Kidney glomerular epithelial cell (primary cell): ENCODE results near the gene DNAI2.
"Not testable (repeated sequence)": the region's sequence is repeated elsewhere in the genome, so short reads cannot be mapped to it uniquely, and the experiment has no call there.

Source experiments
- DNase-seq: peaks from one replicate; lab custom pipeline; 2025; lab: John Stamatoyannopoulos, UW

Gene DNAI2

DNA sequence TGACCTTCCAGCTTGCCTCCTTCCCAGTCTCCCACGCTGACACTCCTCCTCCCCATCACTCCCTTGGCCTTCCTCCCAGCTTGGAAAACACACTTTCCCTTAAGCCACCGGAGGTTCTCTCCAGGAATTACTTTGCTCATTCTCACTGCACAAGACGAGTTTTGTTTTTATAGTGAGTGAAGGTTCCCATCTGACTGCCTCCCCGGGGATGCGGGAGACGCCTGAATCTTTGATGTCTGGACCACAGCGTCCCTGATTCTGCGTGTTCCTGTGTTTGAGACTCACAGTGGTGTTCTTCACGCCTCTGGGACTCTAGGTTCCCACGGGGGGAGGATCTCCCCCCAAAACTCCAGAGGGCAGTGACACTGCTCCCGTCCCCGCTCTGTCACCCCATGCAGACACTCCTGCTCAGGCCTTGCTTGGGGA lies 2.0 kb downstream of the DNAI2 start:
- peak; percentile 63 for DNase-seq

DNA sequence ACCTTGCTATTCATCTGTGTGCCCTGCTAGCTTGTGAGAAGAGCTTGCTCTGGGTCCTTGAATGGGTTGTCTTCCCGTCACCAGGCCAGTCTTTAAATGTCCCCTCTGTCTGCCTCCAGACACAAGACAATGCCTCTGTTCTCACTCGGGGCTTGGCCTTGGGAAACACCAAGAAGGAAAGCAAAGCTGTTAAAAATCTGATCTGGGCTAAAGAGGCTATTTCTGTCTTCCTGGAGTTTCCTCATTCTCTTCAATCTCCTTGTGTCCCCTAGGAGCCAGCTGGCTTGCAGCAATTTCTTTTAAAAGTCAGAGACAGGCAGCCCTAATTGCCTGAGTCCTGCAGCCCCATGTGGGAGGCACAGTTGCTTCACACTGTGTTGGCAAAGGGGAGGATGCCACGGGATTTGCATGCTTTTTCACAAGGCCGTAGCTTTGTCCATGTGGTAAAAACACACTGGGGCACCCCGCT lies 2.5 kb downstream of the DNAI2 start:
- DNase-seq, result no peak

DNA sequence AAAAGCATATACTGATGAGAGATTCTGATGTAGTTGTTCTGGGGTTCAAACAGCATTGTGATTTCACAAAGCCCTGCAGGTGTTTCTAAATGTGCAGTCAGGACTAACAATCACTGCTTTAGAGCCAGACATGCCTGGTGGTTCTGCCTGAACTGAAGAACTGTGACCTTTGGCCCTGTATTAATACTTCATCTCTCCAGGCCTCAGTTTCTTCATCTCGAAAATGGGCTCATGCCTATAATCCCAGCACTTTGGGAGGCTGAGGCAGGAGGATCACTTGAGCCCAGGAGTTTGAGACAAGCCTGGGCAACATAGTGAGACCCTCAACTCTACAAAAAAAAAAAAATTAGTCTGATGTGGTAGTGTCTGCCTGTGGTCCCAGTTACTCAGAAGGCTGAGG lies 3.9 kb downstream of the DNAI2 start:
- DNase-seq, result no peak

DNA sequence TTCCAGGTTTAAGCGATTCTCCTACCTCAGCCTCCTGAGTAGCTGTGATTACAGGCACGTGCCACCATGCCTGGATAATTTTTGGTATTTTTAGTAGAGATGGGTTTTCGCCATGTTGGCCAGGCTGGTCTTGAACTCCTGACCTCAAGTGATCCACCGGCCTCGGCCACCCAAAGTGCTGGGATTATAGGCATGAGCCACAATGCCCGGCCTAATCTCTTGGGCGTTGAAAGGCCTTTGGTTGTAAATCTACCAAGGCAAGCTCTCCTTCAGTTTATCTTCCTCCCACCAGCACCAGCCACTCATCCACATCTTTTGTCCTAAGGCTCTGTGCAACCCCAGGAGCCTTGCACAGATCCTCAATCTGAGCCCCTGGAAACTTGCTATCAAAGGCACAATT lies 5.6 kb downstream of the DNAI2 start:
- DNase-seq, result not testable (repeated sequence)

DNA sequence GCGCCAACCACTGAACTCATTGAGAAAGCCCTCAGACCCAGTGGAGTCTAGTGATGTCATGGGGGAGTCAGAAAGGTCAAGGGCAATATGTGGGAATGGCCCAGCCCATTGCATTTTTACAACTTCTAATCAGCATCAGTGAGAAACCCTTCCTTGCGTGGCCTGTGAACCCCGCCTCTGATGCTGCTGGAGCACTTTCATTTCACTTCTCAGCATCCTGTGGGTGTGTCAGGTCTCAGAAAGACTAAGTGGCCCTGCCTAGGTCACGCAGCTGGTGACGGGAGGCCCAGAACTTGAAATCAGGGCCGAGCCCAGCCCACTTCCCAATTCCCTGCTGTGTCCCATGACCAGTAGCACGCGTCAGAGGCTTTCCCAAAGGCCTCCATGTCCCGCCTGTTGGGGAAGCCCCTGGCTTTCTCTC lies 6.1 kb downstream of the DNAI2 start:
- DNase-seq, result no peak

DNA sequence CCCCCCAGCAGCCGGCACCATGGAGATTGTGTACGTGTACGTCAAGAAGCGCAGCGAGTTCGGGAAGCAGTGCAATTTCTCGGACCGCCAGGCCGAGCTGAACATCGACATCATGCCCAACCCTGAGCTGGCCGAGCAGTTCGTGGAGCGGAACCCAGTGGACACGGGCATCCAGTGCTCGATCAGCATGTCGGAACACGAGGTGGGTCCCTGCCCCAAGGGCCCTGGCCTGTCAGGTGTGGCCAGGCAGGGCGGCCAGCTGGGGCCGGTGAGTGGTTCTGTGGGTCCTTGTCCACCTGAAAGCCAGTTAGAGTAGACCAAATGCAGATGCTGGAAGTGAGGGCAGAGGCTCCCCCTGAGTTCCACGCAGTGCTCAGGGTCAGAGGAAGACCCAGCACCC lies 7.8 kb downstream of the DNAI2 start:
- DNase-seq, result no peak

DNA sequence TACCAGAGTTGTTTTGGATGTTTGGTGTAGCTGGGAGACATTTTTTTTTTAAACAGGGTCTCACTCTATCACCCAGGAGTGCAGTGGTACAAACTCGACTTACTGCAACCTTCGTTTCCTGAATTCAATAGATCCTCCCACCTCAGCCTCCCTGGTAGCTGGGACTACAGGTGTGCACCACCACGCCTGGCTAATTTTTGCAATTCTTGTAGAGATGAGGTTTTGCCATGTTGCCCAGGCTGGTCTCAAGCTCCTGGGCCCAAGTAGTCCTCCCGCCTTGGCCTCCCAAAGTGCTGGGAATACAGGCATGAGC lies 8.2 kb downstream of the DNAI2 start:
- not testable (repeated sequence) for DNase-seq

DNA sequence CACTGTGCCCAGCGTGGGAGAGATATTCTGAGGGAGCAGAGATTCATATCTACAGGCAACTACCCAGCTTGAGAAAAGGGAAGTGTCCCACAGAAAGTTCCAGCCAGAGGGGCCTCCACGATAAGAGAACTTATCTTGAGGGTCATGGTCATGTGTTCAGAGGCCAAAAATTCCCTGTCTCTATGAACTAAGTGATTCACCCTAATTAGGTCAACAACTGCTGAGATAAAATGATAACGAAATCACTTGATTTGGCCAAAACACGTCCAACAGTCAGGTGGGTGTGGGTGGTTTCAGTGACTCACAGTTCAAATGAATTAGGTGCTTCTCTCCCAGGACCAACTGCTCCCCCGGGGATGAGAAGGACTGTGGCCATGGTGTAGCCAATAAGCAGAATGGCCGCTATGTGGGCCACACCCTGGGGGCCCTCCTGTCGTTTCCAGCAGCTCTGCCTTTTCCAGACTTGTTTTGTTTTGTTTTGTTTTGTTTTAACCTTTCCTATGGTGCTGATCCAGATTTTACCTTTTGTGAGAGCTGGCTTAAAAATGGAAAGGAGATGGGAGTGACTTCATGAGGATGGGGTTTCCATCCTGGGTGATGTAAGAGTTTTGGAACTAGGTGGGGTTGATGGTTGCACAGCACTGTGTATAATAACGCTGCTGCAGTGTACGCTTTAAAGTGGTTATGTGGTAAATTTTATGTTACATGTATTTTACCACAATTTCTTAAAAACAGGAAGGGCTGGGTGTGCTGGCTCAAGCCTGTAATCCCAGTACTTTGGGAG lies 8.7 kb downstream of the DNAI2 start:
- DNase-seq, result no peak

DNA sequence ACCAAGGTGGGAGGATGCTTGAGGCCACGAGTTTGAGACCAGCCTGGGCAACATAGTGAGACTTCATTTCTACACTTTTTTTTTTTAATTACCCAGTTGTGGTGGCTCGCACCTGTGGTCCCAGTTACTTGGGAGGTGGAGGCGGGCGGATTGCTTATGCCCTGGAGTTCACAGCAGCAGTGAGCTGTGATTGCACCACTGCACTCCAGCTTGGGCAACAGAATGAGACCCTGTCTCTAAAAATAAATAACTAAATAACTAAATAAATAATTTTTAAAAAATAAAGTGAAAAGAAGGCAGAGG lies 9.3 kb downstream of the DNAI2 start:
- no peak for DNase-seq

DNA sequence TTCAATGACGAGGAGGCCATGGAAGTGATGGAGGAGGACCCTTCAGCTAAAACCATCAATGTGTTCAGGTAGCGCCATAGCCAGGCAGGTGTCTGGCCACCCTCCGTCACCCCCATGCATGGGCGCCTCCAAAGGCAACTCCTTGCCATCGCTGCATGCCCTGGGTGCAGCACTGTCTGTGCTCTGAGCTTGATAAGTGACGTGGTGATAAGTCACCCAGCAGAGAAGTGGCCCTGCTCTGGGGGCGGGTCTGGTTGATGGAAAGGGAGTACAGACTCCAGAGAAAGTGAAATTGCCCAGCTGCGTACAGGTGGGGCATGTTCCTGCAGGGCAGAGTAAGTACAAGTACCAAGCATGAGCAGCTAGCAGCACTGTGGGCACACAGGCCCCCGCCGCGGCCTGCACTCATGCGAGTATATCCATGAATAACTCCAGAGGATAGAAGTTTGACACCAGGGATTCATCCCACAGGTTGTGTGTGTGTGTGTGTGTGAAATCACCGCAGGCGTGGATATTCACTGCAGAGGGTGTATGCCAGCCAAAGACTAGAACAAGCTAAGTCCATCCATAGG lies 13.1 kb downstream of the DNAI2 start:
- DNase-seq, result no peak

DNA sequence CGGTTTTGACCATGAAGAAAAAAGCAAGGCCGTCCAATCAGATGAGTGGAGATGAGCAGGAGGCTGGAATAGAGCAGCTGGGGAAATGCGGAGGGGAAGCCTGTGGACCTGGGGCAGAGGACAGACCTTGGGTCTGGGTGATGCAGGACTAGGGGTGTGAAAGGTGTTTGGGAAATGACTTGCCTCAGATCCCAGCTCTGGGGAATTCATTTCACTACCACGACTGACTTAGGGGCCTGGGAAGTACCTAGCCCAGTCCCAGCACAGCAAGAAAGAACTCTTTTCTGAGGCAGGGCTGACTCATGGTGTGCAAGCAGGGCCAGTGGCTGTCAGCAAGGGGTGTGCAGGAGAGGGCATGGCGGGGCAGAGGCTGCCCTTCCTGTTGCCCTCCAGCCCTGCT lies 14.8 kb downstream of the DNAI2 start:
- DNase-seq, result no peak

DNA sequence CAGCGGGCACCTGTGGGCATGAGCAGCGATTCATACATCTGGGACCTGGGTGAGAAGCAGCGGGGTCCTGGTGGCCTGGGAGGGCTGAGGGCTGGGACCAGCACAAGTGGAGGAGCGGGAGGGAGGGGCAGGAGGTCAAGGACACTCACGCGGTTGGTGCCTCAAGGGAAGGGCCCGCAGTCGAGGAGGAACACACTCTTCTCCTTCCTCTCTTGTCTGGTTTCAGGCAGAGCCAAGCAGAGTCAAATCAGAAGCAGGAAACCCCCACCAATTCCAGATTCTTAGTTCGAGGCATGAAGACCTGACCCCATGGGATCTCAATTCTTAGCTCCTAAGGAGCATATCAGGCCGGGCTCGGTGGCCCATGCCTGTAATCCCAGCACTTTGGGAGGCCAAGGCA lies 15.7 kb downstream of the DNAI2 start:
- no peak for DNase-seq

DNA sequence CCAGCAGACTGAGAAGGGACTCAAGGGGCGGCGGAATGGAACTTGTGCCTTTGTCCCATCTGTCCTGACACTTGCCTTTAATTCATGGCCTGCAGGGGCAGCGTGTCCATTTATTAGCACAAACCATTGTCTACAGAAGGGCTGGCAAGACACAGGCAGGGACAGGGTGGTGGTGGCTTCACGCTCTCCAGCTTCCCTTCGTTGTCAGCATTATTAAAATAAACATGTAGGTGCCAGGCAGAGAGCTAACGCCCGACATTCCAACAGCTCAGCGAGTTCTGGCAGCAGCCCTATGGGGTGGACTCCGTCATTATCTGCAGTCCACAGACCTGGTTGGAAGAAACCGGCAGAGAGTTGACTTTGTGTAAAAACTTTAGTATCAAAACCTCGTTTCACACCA lies 16.3 kb downstream of the DNAI2 start:
- no peak for DNase-seq

DNA sequence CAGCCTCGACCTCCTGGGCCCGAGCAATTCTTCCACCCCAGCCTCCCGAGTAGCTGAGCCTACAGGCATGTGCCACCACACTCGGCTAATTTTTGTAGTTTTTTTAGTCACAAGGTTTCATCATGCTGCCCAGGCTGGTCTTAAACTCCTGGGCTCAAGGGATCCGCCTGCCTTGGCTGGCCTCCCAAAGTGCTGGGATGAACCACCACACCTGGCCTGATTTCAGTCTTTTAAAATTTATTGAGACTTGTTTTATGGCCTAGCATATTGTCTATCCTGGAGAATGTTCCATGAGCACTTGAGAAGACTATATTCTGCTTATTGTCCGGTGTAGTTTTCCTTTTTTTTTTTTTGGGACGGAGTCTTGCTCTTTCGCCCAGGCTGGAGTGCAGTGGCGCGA lies 18.5 kb downstream of the DNAI2 start:
- no peak for DNase-seq

DNA sequence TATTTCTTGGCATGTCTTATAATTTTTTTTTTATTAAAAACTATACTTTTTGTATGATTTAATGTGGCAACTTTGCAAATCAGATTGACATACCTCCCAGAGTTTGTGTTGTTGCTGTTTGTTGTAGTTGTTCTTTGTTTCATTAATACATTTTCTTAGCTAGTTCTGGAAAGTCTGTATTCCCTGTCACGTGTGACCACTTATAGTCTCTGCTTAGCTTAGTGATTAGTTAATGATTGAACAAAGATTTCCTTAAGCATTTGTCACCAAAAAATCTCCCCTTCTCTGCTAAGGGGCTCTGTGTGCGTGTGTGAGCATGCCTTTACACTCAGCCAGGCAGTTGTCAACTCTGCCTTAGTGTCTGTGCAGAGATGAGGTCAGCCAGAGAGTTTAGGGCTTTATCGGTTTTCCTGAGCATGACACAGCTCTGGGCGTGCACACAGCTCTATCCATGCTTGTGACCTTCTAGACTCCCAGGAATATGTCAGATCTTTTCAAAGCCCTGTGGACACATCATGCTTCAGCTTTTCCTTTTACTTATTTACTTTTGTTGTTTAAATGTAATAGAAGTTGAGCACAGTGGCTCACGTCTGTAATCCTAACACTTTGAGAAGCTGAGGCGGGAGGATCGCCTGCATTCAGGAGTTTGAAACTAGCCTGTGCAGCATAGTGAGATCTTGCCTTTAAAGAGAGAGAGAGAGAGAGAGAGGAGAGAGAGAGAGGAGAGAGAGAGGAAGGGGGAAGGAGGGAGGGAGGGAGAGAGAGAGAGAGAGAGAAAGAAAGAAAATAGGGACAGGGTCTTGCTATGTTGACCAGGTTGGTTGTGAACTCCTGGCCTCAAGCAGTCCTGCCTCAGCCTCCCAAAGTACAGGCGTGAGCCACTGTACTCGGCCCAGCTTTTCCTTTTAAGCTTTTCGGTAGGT lies 21.9 kb downstream of the DNAI2 start:
- DNase-seq, result no peak

DNA sequence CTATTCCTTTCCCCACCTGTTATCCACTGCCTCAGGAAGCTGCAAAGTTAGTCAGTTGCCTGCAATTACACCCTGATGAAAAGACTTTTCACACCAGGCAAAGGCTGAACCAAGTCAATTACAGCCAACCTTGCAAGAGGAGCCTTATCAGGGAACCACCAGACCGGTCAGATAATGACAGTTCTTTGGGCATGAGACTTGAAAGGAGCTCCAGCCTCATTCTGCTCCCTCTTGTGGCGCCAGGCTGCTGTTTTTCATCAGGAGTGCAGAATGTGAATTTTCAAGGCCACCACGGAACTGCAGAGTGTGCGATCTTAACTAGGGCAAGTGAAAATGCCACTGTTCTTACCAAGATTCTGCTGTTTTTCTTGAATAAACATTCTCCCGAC lies 22.5 kb downstream of the DNAI2 start:
- DNase-seq, result peak; percentile 71

DNA sequence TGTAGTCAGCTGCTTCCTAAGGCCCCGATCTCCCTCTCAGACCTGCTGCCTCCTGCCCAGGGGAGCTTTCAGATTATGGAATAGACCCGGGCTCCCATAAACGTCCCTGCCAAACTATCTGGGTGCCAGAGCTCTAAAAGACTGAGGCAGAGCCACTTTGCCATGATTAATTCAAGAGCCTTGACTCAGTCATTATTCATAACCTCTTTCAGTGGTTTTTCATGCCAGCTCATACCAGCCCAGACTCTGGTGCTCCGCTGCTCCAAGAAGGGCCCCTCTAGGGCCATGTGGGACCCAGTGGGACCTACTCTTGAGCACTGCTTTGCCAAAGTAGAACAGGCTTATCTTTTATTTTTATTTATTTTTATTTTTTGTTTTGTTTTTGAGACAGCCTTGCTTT lies 23.9 kb downstream of the DNAI2 start:
- no peak for DNase-seq

DNA sequence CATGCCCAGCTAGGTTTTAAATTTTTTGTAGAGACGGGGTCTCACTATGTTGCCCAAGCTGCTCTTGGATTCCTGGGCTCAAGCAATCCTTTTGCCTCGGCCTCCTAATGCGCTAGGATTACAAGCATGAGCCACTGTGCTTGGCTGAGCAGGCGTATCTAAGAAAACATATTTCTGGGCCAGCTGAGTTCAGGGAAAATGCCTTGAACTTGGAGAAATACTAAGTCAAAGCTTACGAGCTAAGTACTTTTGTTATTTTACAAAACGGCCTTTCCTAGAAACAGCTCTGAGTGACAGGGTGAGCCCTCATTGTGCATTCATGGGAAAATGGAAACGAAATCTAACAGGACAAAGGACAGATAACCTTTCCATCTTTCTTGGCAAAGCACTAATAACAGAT lies 24.7 kb downstream of the DNAI2 start:
- DNase-seq, result peak; percentile 73

DNA sequence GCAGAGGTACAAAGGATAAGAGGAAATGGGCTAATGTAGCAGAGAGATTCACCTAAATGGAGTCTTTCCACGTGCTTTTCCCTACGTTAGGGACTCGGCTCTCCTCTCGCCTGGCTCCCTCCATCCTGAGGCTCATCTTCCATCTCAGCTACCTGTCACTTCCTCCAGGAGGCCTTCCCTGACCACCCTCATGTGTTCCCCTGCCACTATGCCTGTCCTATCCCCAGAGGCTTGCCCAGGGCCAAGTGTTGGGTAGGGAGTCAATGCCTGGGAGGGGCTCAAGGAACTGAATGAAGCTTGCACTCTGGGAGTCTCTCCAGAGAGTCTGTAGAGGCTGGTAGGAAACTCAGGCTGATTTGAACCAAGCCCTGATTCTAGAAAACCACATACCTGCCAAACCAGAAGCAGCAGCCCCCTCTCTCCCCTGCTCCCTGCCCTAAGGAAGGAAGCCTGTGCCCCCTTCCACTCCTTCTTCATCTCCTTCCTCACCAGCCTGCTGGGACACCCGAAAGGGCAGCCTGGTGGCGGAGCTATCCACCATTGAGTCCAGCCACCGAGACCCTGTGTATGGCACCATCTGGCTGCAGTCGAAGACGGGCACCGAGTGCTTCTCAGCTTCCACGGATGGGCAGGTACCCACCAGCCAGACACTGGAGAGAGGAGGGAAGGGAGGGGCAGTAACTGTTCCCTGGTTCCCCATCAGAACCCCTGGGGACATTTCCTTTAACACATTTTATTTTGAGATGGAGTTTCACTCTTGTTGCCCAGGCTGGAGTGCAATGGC lies 25.4 kb downstream of the DNAI2 start:
- DNase-seq, result no peak

DNA sequence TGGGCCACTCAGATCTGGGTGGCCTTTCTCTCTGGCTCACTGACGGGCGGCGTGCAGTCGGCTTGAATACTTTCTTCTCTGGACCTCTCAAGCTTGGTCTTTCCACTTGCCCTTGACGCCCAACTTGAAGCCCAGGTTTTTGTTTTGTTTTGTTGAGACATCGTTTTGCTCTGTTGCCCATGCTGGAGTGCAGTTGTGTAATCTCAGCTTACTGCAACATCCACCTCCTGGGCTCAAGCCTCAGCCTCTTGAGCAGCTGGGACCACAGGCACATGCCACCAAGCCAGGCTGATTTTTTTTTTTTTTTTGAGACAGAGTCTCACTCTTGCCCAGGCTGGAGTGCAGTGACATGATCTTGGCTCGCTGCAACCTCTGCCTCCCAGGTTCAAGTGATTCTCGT lies 29.3 kb downstream of the DNAI2 start:
- no peak for DNase-seq

DNA sequence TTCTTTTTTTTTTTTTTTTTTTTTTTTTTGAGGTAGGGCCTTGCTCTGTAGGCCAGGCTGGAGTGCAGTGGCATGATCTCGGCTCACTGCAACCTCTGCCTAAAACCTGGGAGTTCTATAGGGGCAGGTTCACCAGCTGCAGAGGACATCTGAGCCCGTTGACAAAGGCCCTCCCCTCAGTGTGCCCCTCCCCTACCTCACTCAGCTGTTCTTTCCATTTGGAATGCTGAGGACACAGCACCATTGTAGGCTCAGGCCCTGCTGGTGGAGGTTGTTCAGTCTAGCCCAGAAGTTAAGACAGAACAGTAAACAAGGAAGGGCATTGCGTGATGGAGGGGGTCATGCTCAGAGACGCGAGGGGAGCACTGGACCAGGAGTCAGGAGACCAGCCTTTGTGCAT lies 30.1 kb downstream of the DNAI2 start:
- no peak for DNase-seq

DNA sequence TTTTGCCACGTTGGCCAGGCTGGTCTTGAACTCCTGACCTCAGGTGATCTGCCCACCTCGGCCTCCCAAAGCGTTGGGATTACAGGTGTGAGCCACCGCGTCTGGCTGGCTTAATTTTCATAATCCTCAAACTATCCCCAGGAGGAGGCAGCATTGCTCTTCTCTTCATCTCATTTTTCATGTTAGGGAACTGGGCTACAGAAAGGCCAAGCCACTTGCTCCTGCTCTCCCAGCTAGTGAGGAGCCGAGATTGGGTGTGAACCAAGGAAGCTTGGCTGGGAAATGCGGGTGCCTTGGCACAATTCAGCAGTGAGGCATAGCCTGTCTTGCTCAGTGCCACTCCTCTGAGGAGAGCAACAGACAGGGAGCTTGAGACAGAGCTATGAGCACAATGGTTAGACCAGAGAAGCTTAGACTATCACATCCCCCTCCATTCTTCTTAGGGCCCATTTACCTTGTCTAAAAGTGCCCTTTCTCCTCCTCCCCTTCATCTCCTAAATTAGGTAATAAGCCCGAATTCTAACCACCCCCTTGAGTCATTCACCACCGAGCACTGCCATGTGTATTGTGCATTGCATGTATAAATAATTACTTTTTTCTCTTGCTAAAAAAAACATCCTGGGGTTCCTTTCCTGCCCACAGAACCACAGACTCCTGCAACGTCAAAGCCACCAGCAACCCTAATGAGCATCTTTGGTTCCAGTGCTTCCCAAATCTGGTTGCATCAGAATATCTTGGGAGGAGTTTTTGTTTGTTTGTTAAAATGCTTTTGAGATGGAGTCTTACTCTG lies 32.0 kb downstream of the DNAI2 start:
- DNase-seq, result no peak
